Stimulated activated effector memory CD8-positive, alpha-beta T cell treated with anti-CD3 and anti-CD28 coated beads, Interleukin-12 subunit alpha, Interleukin-12 subunit beta, amount 100 ng/mL, for 72 hours (primary cell): Measurements from ENCODE around the gene ANO1.
"Not testable (repeated sequence)": the region's sequence is repeated elsewhere in the genome, so short reads cannot be mapped to it uniquely, and the experiment has no call there.

Experiments
- ATAC-seq: fragments of 150-1000 bp; cut with Tn5 transposase; 2 replicates; pipeline ENCODE4 v1.10.0; 2021
- DNase-seq, 2 donors: peaks; one replicate each; pipeline ENCODE4 v3.0.0; 2021 to 2022; ENCODE audit warnings: low spot score in 2 of 2
- H3K27ac Mint-ChIP-seq: one replicate; pipeline ENCODE4 v1.8.0; 2022; ENCODE audit warnings: mild to moderate bottlenecking, mixed read lengths
- H3K36me3 Mint-ChIP-seq: one replicate; pipeline ENCODE4 v1.8.0; 2022; ENCODE audit warnings: mild to moderate bottlenecking, mixed read lengths
- H3K4me1 Mint-ChIP-seq: one replicate; pipeline ENCODE4 v1.8.0; 2022; ENCODE audit warnings: mixed read lengths
- H3K4me3 Mint-ChIP-seq: one replicate; pipeline ENCODE4 v1.8.0; 2022; ENCODE audit warnings: mild to moderate bottlenecking, mixed read lengths
- H3K9me3 Mint-ChIP-seq: one replicate; pipeline ENCODE4 v1.8.0; 2022; ENCODE audit warnings: mixed read lengths

ANO1 gene

DNA sequence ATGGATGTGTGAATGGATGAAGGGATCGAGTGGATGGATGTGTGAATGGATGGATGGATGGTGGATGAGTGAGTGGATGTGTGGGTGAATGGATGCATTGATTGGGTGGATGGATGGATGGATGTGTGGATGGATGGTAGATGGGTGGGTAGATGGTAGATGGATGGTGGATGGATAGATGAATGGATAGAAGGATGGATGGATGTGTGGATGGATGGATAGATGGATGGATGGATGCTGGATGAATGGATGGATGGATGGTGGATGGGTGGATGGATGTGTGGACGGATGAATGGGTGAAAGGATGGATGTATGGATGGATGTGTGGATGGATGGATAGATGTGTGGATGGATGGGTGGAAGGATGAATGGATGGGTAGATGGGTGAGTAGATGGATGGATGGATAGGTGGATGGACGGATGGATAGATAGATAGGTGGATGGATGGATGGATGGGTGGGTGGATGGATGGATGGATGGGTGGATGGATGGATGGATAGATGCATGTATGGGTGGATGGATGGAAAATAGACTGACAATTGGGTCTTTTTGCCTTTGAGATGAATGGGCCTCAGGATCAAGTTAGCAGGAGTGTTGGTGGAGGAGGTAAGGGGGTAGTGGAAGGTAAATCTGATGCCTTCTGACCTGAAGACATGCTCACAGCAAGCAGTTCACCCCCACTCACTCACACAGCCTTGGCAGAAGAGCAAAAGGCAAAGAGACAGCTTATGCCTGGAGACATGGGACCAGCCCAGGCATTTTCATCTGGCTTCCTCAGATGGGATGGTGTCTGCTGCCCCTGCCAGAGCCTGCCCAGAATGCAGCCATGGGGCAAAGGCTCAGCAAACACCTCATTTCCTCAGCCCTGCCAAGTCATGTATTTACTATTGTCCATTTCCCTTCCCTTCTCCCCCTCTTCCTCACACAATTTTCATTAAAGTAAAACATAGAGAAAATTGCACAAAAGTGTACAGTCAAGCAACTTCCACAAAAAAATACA is 117.0 kb downstream of the ANO1 start:
- Mint-ChIP-seq H3K27ac (no peak overlapping the region), H3K36me3 (no peaks in the 10 kb centered on the region), H3K4me1 (peaks cover 14% of the 10 kb centered on the region), H3K9me3 (no peaks in the 10 kb centered on the region), H3K4me3 (no peak overlapping the region)
- DNase-seq = no peak
- no peak for ATAC-seq

DNA sequence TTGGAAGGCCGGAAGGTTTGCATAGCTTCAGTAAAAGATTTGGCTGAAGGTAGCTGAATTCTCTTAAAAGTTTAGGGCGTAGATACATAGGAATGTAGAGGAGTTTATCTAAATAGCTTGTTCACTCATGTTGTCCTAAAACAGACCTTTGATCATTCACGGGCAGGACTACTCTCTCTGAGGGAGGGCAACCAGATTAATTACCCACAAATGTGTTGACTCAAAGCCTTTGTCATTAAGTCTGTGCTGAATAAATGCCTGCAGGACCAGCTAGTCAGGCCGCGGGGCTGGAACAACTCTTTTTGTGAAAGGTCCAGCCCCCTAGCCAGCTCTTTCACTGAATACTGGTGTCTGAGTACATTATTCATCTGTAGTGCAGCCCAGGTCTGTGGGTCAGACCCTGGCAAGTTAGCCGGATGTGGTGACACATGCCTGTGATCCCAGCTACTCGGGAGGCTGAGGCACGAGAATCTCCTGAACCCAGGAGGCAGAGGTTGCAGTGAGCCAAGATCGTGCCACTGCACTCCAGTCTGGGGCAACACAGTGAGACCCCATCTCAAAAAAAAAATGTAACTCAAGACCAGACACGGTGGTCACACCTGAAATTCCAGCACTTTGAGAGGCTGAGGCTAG is 122.2 kb downstream of the ANO1 start:
- DNase-seq (no peak), ATAC-seq (no peak)
- Mint-ChIP-seq H3K27ac (no peak overlapping the region), H3K9me3 (no peaks in the 10 kb centered on the region), H3K4me3 (no peak overlapping the region), H3K36me3 (peaks cover 26% of the 10 kb centered on the region), H3K4me1 (peaks cover 25% of the 10 kb centered on the region)

DNA sequence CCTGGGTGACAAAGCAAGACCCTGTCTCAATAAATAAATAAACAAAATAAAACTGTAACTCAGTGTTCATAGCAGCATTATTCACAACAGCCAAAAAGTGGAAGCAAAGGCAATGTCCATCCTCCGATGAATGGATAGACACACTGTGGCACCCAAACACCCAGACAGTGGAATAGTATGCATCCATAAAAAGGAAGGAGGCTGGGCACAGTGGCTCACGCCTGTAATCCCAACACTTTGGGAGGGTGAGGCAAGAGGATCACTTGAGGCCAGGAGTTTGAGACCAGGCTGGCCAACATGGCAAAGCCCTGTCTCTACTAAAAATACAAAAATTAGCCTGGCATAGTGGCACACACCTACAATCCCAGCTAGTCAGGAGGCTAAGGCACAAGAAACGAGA is 122.9 kb downstream of the ANO1 start:
- Mint-ChIP-seq H3K4me1 (peaks cover 30% of the 10 kb centered on the region), H3K36me3 (peaks cover 33% of the 10 kb centered on the region)
- H3K27ac Mint-ChIP-seq, DNase-seq, ATAC-seq, H3K4me3 Mint-ChIP-seq, H3K9me3 Mint-ChIP-seq: not testable (repeated sequence)

DNA sequence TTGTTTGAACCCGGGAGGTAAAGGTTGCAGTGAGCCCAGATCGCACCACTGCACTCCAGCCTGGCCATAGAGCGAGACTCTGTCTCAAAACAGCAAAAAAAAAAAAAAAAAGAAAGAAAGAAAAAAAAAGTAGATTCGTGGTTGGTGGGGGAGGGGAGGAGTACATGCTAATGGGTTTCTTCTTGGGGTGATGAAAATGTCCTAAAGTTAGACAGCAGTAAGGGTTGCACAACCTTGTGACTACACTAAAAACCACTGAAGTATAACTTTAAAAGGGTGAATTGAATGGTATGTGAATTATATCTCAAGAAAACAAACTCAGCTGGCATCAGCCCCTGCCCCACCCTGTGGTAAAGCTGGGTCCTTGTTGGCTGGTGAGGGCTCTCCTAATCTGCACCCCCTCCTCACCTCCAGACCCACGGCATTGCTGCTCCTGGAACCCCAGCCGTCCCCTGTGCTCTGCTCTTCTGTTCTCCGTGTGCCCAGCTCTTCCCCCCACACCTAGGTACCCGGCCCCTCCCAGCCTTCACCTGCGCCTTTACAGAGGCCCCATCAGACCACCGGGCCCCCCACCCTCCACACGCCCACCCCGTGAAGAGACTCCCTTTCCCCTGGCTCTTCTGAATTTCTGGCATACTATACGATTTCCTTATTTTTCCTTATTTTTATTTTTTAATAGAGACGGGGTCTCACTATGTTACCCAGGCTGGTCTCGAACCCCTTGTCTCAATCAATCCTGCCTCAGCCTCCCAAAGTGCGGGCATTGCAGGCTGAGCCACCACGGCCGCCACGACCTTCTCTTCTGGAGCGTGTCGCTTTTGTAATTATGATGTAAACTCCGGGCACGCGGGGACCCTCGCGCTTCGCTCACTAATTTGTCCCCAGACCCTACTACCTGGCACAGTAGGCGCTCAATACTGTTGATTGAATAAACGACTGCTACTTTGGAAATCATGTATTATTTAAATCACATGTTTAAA is 124.1 kb downstream of the ANO1 start:
- peaks cover 44% of the 10 kb centered on the region for H3K36me3 Mint-ChIP-seq
- H3K27ac Mint-ChIP-seq = peak overlapping the region; percentile 98
- H3K4me1 Mint-ChIP-seq = peaks cover 35% of the 10 kb centered on the region
- DNase-seq (no peak), ATAC-seq (no peak)
- peak overlapping the region; percentile 93 for H3K4me3 Mint-ChIP-seq
- no peaks in the 10 kb centered on the region for H3K9me3 Mint-ChIP-seq

DNA sequence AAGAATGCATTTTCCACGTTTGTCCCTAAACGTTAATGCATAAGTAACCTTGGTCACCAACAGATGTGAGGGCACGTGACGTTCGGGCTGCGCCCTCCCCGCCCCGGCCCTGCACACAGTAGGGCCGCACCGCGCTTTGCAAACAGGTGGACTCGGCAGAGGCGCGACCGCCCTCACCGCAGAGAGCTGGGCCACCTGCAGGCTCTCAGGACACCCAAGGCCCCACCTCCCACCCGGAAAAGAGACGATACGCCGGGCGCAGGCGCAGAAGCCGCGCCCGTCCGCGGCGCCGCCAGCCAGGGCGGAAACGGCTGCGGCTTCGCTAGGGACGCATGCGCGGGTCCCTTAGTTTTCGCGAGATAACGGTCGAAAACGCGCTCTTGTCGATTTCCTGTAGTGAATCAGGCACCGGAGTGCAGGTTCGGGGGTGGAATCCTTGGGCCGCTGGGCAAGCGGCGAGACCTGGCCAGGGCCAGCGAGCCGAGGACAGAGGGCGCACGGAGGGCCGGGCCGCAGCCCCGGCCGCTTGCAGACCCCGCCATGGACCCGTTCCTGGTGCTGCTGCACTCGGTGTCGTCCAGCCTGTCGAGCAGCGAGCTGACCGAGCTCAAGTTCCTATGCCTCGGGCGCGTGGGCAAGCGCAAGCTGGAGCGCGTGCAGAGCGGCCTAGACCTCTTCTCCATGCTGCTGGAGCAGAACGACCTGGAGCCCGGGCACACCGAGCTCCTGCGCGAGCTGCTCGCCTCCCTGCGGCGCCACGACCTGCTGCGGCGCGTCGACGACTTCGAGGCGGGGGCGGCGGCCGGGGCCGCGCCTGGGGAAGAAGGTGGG is 125.0 kb downstream of the ANO1 start, which contains the start of gene FADD:
Gene FADD (plus strand): TSS at position 377 of the 831 bp plus-strand sequence. CDS start 164 bp downstream, at position 541.
- peak; percentile 80 for ATAC-seq
- H3K4me1 Mint-ChIP-seq = peaks cover 42% of the 10 kb centered on the region
- H3K9me3 Mint-ChIP-seq = no peaks in the 10 kb centered on the region
- peaks cover 54% of the 10 kb centered on the region for H3K36me3 Mint-ChIP-seq
- H3K27ac Mint-ChIP-seq = peak within 1 kb of the TSS; percentile 98
- peak within 1 kb of the TSS; percentile 93 for H3K4me3 Mint-ChIP-seq
- DNase-seq = peak; percentile 78 to 93

DNA sequence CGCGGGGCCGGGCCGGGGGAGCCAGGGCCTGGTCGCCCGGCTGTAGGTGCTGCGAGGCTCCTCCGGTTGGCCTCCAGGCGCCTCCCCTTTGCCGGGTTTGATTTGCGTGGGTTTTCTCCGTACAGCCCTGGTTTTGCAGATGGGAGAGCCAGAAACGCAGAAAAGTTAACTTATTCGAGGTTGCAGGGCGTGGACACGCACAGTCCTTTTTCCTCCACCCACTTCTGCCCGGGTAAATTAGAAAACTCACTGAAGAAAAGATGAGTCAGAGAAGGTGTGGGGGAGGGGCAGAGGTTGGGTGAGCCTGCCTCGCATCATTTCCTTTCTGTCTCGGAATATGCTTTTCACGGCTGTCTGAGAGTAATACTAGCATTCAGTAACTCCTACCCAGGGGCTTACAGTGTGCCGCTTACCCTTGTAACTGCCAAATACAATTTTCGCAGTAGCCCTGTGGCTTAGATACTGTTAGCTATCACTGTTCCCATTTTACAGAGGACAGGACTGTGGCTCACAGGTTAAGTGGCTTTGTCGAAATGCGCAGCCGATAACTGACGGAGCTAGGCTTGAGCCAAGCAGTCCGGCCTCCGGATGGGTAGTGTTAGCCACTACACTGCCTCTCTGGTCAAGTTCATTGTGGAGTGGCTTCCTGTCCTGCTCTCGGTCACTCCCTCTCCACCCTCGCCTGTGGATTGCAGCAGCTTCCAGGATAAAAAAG is 125.8 kb downstream of the ANO1 start:
- H3K4me1 Mint-ChIP-seq = peaks cover 47% of the 10 kb centered on the region
- no peaks in the 10 kb centered on the region for H3K9me3 Mint-ChIP-seq
- H3K4me3 Mint-ChIP-seq = peak overlapping the region; percentile 93
- H3K27ac Mint-ChIP-seq = peak overlapping the region; percentile 98
- ATAC-seq = peak; percentile 80
- peaks cover 62% of the 10 kb centered on the region for H3K36me3 Mint-ChIP-seq
- DNase-seq = peak; percentile 83 to 92

DNA sequence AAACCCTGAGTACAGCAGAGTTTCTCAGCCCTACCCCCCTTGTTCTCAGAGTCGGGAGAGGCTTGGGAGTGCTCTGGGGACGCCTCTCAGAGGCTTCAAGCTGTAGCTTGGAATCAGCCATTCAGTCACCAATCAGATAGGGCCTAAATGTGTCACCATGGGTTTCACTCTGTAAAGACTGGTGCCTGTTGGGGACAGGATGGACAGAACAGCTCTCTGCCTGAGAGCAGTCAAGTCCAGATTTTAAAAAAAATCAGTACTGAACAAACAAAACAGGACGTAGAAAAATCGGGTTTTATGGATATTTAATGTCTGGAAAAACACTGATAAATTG is 126.3 kb downstream of the ANO1 start:
- H3K9me3 Mint-ChIP-seq = no peaks in the 10 kb centered on the region
- H3K4me3 Mint-ChIP-seq = peak overlapping the region; percentile 93
- peak overlapping the region; percentile 98 for H3K27ac Mint-ChIP-seq
- ATAC-seq = peak; percentile 62
- H3K36me3 Mint-ChIP-seq = peaks cover 67% of the 10 kb centered on the region
- DNase-seq = no peak
- peaks cover 52% of the 10 kb centered on the region for H3K4me1 Mint-ChIP-seq

DNA sequence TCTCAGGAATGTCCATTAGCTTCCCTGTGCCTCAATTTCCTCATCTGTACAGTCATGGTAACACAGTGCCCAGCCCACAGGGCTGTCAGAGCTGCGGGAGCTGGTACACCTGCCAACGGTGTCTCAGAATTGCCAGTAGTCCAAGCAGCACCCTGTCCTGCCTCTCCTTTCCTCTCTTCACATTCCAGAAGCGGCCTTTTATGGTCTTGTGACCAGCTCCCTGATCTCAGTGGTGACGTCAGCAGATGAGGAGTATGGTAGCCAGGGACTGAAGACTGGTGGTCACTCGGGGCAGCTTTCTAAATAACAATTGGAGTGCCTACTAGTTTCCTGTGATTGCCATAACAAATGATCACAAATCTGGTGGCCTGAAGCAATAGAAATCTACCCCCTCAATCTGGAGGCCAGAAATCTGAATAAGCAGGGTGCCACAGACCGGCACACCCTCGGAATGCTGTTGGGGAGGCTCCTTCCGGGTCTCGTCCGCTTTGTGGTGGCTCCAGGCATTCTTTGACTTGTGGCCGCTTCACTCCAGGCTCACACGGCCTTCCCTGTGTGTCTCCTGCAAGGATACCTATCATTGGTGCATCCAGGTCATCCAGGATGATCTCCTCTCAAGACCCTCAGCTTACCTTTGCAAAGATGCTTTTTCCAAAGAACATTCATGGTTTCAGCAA is 127.1 kb downstream of the ANO1 start:
- no peaks in the 10 kb centered on the region for H3K9me3 Mint-ChIP-seq
- ATAC-seq (no peak), DNase-seq (no peak)
- peaks cover 60% of the 10 kb centered on the region for H3K4me1 Mint-ChIP-seq
- H3K36me3 Mint-ChIP-seq = peaks cover 74% of the 10 kb centered on the region
- peak overlapping the region; percentile 93 for H3K4me3 Mint-ChIP-seq
- peak overlapping the region; percentile 98 for H3K27ac Mint-ChIP-seq

DNA sequence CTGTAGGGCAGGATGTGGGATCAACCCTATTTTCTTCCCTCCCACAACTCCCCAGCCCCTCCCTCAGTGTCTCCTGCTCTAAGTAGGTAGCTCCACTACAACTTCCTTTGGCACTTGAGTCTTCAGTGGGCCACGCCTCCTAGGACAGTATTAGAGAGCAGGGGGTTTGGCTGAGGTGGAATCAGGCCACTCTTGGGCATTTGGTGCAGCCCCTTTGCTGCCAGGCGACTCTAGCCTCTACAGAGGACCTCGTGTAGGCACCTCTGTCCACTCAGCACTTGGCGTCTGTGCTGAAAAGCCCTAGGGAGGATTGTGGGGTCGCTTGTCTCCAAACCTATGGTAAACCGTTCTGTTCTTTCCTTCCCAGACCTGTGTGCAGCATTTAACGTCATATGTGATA is 127.6 kb downstream of the ANO1 start:
- Mint-ChIP-seq H3K4me1 (peaks cover 62% of the 10 kb centered on the region), H3K4me3 (peak overlapping the region; percentile 93), H3K27ac (peak overlapping the region; percentile 98), H3K9me3 (no peaks in the 10 kb centered on the region), H3K36me3 (peaks cover 77% of the 10 kb centered on the region)
- ATAC-seq (no peak), DNase-seq (no peak)

DNA sequence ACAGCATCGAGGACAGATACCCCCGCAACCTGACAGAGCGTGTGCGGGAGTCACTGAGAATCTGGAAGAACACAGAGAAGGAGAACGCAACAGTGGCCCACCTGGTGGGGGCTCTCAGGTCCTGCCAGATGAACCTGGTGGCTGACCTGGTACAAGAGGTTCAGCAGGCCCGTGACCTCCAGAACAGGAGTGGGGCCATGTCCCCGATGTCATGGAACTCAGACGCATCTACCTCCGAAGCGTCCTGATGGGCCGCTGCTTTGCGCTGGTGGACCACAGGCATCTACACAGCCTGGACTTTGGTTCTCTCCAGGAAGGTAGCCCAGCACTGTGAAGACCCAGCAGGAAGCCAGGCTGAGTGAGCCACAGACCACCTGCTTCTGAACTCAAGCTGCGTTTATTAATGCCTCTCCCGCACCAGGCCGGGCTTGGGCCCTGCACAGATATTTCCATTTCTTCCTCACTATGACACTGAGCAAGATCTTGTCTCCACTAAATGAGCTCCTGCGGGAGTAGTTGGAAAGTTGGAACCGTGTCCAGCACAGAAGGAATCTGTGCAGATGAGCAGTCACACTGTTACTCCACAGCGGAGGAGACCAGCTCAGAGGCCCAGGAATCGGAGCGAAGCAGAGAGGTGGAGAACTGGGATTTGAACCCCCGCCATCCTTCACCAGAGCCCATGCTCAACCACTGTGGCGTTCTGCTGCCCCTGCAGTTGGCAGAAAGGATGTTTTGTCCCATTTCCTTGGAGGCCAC is 128.3 kb downstream of the ANO1 start:
- DNase-seq = no peak
- peaks cover 77% of the 10 kb centered on the region for H3K36me3 Mint-ChIP-seq
- peak overlapping the region; percentile 98 for H3K27ac Mint-ChIP-seq
- H3K4me3 Mint-ChIP-seq = peak overlapping the region; percentile 93
- no peak for ATAC-seq
- H3K9me3 Mint-ChIP-seq = no peaks in the 10 kb centered on the region
- peaks cover 62% of the 10 kb centered on the region for H3K4me1 Mint-ChIP-seq

DNA sequence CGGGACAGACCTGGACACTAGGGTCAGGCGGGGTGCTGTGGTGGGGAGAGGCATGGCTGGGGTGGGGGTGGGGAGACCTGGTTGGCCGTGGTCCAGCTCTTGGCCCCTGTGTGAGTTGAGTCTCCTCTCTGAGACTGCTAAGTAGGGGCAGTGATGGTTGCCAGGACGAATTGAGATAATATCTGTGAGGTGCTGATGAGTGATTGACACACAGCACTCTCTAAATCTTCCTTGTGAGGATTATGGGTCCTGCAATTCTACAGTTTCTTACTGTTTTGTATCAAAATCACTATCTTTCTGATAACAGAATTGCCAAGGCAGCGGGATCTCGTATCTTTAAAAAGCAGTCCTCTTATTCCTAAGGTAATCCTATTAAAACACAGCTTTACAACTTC is 128.9 kb downstream of the ANO1 start:
- no peak for ATAC-seq
- Mint-ChIP-seq H3K9me3 (no peaks in the 10 kb centered on the region), H3K27ac (peak overlapping the region; percentile 98), H3K36me3 (peaks cover 71% of the 10 kb centered on the region), H3K4me3 (no peak overlapping the region), H3K4me1 (peaks cover 62% of the 10 kb centered on the region)
- DNase-seq = no peak

DNA sequence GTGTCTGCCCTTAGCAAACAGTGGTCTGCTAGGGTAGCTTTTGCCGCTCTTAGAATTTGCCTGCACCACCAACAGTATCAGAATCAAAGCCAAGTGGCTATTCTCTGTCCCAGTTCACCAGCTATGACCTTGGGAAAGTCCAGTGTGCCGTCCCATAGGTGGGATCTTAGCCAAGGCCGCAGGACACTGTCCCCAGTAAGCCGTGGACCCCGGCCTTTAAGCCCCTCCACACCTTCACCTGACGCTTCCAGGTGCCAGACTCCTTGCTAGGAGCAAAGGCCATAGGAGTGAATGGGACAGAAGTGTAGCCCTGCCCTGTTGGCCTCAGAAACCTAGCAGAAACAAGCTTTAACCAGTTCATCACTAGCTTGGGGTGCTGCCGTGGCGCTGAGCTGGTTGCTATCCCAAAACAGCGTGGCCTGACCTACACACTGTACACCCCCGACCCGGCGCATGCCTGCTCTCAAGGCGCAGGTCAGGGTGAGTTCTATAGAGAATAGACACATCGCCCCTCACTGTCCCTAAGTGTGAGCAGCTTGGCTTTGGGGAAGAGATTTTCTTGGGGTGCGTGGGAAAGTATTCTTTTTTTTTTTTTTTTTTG is 129.5 kb downstream of the ANO1 start:
- Mint-ChIP-seq H3K27ac (no peak overlapping the region), H3K4me1 (peaks cover 64% of the 10 kb centered on the region), H3K36me3 (peaks cover 70% of the 10 kb centered on the region)

More for the DNA sequence above, 129.5 kb downstream of the ANO1 start:
- DNase-seq (no peak), ATAC-seq (no peak)
- no peak overlapping the region for H3K4me3 Mint-ChIP-seq
- no peaks in the 10 kb centered on the region for H3K9me3 Mint-ChIP-seq
